Measurements from ENCODE around the gene ZFYVE26.
"Not testable (repeated sequence)": the region's sequence is repeated elsewhere in the genome, so short reads cannot be mapped to it uniquely, and the experiment has no call there.

Gene ZFYVE26

DNA sequence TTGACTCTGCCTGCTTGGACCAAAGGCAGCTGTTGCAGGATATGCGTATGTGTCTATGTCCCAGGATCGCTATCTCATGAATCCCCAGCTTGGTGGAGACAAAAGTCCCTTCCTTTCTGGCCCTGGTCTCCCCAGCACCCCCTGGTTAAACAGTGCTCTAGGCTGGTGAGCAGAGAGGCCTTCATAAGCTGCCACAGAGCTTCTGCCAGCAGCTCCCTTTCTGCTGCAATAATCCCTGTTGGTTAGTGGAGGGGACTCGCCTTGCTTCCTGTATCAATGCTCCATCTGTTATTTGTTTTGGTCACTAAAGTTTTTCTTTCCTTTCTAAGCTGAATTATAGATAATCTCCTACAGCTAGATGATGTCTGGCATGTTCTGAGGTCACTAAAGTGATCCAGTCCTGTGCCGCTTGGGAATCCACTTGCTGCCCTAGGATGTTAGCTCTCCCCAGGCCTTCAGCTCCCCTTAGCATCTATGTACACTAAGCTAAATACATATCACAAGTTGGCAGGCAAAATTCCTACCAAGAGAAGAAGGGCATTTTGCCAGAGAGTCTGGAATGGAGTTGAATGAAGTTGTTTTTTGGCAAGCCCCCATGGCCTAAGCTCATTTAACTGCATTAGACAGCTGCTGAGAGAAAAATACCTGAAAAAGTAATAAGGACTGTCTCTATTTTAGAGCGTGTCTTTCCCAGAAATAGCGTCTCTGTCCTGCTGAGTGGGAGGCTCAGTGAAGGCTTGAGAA, 66.9 kb downstream of the ZFYVE26 start:
- no peak for DNase-seq

- no peak for DNase-seq
Measured at GRCh38 chr14:67748312-67748711, 68.1 kb downstream of the ZFYVE26 start.

- no peak for DNase-seq
Measured at GRCh38 chr14:67746927-67747326, 69.5 kb downstream of the ZFYVE26 start.

- no peak for DNase-seq
Measured at GRCh38 chr14:67744046-67744445, 72.3 kb downstream of the ZFYVE26 start.

DNA sequence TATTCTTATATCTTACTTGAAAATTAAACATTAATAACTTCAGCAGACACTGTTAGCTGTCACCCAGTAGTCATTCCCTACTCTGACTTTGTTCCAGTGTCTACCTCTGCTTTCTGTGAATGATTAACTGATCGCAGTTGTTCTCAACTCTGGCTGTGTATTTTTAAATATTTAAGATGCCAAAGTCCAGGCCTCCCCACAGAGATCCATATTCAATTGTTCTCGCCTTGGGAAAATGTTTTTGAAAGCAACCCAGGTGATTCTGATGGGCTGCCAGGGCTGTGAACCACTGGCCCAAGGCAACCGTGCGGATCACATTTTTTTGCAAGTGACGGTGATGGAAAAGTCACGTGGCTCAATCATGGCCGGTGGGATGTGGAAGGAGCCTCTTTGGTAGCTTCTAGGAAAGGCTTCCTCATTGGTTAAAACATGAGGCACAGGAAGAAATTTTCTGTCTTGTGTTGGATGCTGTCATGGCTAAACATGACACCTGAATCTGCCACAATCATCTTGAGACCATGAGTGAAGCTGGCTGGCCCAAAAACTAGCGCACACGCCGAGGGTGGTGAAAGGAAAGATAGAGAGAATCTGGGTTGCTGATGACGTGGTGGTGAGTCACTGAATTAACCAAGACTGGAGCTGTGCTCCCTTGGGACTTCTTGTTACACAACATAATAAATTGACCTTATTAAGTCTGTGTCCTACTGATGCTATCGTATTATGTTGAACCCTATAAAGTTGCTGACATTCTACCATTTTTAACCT, 77.5 kb downstream of the ZFYVE26 start:
- DNase-seq = no peak

GRCh38 chr14:67736771-67737170, 79.6 kb downstream of the ZFYVE26 start:
- no peak for DNase-seq

DNA sequence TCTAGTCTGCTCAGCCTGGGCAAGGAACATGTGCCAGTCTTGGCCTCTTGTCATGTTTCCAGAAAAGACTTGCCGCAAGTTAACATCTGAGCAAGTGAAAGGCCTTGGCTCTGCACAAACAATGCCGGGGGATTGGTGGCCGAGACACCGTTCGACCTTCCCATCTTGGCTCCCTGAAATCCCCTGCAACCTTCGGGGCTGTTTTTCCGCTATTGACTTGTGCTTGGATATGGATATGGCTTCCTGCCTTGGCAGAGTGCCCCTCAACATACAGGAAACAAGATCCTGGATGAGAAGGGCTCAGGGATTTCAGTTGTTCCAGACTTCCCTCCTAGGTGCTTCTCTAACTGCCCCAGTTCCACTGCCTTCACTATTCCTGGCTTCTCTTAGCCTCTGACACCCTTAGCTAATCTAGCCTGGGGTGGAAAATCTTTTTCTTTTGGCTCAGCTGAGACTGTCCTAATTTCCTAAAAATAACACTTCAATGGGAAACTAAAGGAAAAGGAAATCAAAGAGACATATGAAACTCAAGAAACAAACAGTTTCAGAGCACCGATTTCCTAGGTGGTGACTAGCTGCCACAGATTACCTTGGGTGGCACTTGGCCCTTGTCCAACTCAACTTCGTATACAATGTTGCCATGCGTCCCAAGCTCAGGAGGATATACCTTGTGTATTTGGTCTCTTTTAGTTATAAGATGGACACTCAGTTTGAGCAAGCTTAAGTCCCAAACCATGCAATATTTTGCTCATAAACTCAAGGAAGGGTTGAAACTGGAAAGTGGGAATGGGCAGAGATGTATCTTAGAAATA, 80.8 kb downstream of the ZFYVE26 start:
- no peak for DNase-seq

DNA sequence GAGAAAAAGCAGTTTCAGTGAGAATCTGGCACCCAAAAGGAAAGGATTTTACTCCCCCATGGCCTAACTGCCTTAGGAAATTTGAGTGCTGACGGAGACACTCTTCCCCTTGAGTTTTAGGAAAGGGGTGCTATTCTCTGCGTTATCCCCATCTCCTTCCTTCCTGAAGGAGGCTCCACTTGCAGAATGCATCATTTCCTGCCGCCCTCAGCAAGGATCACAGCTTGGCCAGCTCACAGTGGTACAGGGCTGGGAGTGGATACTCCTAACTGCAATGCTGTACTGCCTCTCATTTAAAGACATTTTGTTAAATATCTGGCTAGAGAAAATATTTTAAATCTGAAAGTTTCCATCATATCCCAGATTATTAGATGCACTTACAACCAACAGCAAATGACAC, 81.7 kb downstream of the ZFYVE26 start:
- DNase-seq = no peak

DNA sequence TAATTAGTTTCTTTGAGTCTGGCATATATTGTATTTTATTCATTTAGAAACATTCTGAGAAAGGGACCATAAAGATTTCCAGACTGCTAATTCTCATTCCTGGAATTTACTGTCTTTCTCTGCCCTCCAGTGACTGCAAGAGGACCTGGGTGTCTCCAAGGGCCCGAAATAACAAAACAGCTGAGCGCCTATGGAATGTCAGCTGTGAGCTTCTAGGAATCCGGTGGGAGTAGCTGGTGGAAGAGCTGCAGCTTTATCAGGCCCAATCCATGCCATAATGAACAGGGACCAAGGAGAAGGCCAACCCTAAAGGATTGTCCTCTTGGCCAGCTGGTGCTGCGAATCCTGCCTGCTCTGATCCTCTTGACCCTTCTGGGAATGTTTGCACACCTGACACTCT, 82.8 kb downstream of the ZFYVE26 start:
- no peak for DNase-seq

- no peak for DNase-seq
Measured at GRCh38 chr14:67729072-67729885, 87.1 kb downstream of the ZFYVE26 start.

DNA sequence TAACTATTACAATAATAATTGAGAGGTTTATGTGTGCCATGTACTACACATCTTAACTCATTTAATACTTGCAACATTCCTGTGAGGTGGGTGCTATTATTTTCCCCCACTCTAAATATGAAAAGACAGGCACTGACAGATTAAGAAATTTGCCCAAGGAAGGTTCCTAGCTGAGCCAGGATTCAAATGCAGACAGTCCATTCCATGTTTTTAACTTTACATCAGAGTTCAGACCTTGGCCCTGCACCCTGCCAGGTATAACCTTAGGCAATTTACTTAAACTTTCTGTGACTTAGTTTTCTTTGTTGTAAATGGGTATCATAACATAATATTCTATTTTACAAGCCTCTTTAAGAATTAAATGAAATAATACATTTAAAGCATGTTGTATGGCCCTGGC, 88.1 kb downstream of the ZFYVE26 start:
- no peak for DNase-seq

- DNase-seq = no peak
Measured at GRCh38 chr14:67727361-67727760, 89.0 kb downstream of the ZFYVE26 start.

DNA sequence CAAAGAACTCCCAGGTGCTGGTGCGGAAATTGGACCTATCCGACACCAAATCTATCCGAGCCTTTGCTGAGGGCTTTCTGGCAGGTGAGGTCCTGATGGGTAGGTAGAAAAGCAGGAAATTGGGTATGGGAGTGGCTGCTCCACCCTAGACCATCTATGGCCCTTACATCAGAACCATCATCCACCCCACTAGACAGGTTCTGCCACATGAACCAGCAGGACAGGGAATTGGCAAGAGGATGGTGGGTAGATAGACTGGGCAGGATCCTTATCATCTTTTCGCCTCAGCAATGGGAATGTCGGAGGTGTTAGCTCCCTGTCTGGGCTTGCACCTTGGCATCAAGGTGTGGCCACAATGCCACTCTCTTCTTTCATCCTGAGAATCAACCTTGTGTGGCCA, 91.2 kb downstream of the ZFYVE26 start:
- no peak for DNase-seq

- DNase-seq = no peak
Measured at GRCh38 chr14:67722293-67722692, 94.1 kb downstream of the ZFYVE26 start.

GRCh38 chr14:67721875-67722274, 94.5 kb downstream of the ZFYVE26 start:
- no peak for DNase-seq

DNA sequence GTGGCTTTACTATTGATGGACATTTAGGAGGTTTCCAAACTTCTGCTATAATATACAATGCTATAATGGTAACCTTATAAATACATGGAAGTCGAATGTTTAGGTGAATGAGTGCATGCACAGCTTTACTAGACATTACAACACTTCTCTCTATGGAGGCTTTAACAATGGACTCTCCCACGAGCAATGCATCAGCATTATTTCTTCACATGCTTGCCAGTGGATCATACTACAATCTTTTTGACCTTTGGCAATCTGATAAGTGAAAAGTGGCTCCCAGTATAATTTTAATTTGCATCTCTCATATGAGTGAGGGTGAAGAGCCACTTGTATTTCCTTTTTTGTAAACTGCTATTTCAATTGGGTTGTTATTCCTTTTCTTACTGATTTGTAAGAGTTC, 96.5 kb downstream of the ZFYVE26 start:
- DNase-seq = no peak

- not testable (repeated sequence) for DNase-seq
Measured at GRCh38 chr14:67719385-67719784, 97.0 kb downstream of the ZFYVE26 start.

DNA sequence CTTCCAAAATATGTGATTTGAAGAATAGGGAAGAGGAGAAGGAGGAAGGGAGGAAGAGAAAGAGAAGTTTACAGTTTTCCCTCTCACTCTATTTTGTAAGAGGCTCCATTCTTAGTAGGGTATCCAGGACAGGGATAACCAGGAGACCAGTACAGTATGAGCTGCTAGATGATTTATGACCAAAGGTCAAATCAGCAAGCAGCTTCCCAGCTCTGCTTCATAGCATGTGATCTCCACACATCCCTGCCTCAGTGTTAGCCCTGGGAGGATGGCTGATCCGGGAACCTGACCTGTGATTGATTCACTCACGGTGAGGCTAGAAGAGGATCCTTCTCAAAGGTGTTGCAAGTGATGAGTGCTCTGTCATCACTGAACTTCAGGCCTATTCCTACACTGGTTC, 98.1 kb downstream of the ZFYVE26 start:
- no peak for DNase-seq

DNA sequence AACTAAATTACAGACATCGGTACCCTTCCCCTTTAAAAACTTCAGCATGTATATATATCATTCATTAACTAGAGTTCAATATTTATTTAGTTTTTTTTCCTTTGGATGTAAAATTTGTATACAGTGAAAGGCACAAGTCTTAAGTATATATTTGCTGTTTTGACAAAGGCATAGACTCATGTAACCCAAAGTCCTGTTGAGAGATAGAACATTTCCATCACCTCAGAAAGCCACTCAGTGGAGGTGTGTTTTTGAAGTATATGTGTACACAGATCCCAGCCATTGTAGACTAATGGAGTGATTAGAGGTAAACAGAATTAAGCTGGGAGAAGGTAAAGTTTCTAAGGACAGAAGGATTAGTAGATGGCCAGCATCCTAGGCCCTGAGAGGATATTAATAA, 99.3 kb downstream of the ZFYVE26 start:
- DNase-seq = no peak

DNA sequence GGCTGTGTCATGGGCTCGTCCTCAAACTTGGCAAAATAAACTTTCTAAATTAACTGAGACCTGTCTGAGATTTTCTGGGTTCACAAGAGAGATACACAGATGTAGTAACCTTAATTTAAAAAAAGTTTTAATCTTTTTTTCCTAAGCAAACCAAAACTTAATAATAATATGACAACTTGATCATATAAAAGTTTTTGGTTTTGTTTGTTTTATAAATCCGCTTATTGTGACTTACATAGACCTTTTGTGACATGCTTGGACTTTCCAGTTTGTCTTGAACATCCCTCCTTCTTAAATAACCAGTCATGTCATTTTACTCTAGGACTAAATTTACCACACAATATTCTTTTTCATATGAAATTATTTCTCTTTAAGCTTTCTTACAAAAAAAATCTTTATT, 106.2 kb downstream of the ZFYVE26 start:
- peak in 1 of 2 experiments; percentile 18 for DNase-seq

DNA sequence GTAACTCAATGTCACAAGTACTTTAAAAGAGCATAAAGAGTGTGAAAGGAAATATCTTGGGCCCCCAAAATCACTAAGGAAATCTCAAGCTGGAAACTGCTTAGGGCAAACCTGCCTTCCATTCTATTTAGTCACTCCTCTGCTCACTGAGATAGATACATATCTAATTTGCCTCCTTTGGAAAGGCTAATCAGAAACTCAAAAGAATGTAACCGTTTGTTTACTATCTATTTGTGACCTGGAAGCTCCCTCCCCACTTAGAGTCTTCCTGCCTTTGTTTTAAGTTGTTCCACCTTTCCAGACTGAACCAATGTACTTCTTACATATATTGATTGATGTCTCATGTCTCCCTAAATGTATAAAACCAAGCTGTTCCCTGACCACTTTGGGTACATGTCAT, 106.6 kb downstream of the ZFYVE26 start:
- not testable (repeated sequence) for DNase-seq

- not testable (repeated sequence) for DNase-seq
Measured at GRCh38 chr14:67709346-67709745, 107.0 kb downstream of the ZFYVE26 start.

DNA sequence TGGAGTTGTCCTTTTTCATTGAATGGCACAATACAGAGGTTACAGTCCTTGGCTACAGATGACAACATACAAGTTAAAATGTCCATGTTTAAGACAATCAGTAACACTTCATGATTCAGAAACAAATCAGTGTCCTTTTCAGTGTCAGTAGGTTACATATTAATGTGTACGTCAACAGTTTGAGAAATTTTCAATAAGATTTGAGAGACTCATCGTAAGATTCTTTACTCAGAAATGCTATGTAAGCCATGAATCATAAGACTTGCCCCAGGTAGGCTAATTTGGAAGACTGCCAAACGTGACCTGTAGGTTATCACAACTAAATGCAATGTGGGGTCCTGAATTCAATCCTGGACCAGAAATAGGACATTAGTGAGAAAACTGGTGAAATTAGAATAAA, 111.2 kb downstream of the ZFYVE26 start:
- no peak for DNase-seq

Measured in SW 1271 (cell line).